Cardiac septum (tissue), 1 donor: ENCODE data around the gene CD93. TPM values are rescaled to one million over a fixed set of nuclear protein-coding genes. Genes with fewer than 3 reads are reported as not detected.

ENCODE experiments used
- DNase-seq: peaks from one replicate; pipeline ENCODE4 v3.0.0-alpha.2; 2020; ENCODE audit warnings: low spot score
- intact Hi-C: fragments of 100-400 bp; cut with DNase I; formaldehyde crosslinking; loops from one replicate; pipeline ENCODE4 v1.14.0; 2022
- total RNA-seq: library from RNA; stranded (reverse); fragmentation: NEBNext Ultra II Directional; extraction: Animal tissue kit (Norgen Biotek cat#: 25700); gene quantifications from one replicate; pipeline ENCODE4 v1.2.1, GENCODE V29; 2021
- donor health status: DM: no; HTN: no; CAD: no.

The CD93 gene
- total RNA-seq, 1 donor from 2014 or later = 40.3 TPM

DNA sequence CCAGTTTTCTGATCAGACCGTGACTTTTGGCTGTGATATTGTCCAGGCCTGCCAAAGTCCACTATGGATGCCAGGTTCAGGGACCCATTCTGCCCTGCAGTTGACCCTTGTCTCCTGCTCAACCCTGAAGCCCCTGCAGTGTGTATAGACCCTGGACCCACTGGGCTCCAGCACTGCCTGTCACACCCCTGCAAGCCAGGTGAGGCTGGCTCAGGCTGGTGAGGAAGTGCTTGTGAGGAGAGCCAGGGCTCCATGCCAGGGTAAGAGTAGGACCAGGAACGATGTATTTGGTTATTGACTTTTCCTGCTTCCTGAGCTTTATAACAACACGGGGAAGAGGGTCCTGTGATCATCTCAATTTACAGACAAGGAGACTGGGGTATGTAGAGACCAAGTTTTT is 19.1 kb upstream of the CD93 start:
- no peak for DNase-seq

DNA sequence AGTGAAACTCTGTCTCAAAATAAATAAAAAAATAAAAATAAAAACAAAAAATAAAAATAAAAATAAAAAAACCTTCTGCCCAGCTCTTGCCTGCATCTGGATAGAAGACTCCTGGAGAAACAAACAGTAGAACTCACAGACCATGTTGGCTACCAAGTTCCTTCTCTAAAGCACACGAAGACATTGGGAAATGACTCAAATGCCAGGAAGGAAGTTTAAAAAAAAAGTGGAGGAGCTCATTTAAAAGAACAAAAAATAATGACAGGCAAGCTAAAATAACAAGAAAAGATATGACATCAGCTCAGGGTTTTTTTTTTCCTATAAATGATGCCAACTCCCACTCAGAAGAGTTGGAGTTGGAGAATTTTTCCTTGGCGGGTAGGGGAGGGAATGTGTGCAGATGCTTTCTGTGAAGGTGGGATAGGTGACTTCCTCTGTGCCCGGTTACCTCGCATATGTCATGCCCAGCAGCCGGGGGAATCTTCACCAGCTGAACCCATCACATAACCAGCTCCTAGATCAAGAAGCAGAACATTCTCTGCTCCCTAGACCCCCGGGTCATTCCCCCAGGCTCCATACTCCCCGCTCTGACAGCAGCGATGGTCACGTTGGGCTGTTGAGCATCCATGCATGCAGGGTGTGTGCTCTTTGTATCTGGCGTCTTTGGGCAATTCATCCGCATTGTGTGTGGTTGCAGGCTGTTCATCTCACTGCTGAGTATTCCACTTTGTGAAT is 17.3 kb upstream of the CD93 start:
- DNase-seq = no peak
- intact Hi-C loops = no loop called here

More for the DNA sequence above, 19.1 kb upstream of the CD93 start:
- intact Hi-C loops = no loop called here

DNA sequence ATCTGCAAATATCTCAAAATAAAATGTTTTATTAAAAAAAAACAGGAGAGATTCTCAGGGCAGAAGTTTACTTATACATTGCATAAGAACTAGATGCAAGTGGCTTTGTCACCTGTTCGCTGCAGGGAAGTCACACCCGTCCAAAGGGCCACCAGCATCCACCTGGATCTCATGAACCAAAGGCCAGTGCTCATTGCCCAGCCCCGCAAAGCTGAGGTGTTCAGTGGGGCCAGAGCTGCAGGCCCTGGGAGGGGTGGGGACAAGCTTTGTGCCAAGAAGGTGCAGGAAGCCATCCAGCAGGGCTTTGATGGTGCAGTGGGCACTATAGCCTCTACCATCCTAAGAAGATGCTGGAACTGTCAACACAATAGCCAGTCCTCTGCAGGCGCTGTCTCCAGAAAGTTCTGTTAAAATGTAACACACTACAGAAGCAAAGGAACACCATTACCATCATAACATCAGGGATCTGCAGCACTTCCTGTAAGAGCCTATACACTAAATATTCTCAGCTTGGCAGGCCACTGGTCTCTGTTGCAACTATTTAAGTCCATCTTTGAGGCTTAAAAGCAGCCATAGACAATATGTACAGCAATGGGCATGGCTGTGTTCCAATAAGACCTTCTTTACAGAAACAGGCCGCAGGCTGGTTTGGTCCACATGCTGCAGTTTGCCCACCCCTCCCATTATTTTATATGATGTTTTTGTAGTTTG is 15.7 kb upstream of the CD93 start:
- intact Hi-C loops = no loop called here
- peak; percentile 61 for DNase-seq

DNA sequence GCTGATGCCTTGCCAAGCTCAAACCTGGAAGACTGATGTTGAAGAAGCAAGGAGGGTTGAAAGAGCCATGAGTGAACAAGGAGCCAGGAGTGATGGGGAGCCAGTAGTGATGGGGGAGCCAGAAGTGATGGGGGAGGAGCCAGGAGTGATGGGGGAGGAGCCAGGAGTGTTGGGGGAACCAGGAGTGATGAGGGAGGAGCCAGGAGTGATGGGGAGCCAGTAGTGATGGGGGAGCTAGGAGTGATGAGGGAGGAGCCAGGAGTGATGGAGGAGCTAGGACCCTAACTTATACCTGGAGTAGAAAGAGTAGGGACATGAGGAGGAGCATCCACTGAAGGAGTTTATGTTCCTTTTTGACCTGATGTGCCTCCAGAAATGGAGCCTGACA is 14.6 kb upstream of the CD93 start:
- intact Hi-C loops = no loop called here
- DNase-seq = peak; percentile 22

DNA sequence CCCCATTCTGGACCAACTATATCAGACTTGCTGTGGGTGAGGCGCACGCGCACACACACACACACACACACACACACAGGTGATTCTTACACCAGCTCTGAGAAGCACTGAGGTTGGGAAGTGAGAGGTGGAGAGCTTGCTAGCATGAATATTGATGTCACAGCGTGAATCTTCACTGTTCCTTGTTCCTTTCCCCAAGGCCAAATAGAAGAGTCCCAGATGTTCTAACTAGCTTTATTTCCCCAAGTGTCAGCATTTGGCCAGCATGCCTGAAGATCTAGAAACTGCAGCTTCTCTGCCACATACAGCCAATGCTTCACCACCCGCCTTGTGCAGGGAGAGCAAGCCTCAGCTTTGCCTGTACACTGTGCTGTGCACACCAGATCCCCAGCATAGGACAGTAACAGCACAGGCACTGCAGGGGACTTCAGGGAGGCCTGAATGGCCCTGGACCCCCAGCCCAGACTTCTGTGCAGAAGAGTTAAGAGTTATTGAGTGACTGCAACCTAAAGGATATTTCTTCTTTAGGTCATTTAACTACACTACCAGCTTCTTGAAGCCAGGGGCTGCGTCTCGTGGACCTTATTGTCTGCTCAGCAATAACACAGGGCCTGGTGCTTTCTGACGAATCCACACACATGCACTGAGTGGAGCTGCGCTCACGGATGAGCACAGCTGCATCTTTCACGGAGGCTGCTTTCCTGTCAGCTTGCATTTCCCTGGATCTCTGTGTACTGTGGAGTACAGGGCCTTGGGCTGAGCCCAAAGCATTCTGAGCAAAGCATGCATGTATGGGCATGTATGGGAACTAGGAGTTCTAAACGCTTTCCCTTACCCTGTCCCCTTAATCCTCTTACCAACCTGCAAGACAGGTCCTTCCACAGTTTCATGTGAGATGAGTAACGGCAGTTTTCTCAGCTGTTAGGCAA is 13.9 kb upstream of the CD93 start:
- intact Hi-C loops = no loop called here
- DNase-seq = peak; percentile 64

DNA sequence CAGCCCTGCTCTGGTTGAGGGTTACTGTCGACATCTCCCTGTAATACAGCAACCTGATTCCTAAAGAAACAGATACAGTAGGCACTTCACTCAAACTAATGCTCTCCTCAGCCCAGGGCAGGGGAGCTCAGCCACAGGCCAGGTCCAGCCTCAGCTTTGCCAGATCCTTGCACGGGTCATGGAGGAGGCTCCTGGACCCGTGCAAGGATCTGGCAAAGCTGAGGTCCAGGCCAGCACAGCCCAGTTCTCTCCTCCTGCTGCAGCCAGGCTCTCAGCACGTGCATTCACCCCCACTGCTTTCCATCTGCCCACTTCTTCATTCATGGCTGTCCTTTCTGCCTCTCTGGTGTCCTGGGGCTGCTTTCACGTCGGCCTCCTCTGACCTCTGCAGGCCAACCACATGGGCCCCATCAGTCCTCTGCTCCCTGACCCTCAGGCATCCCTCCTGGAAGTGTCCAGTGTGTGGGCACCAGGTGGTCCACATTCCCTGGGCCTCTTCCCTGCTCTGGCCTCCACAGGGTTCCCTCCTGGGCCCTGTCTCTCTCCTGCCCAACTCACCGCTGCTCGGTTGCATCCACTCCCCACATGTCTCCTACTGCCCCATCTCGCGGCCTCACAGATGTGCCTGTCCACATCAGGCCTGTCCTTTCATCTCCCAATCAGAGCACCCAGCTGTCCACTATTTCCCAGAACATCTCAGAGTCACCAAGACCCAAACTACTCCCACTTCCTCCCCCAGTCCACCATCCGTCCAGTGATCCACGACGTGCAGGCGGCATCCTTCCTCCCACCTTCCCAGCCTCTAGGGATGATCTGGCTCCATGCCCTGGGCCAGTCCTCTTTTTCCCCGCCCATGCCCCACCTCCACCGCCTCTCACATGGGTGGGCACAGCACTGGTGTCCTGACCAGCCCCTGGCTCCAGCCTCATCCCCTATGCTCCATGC is 11.8 kb upstream of the CD93 start:
- intact Hi-C loops = no loop called here
- peak; percentile 66 for DNase-seq

DNA sequence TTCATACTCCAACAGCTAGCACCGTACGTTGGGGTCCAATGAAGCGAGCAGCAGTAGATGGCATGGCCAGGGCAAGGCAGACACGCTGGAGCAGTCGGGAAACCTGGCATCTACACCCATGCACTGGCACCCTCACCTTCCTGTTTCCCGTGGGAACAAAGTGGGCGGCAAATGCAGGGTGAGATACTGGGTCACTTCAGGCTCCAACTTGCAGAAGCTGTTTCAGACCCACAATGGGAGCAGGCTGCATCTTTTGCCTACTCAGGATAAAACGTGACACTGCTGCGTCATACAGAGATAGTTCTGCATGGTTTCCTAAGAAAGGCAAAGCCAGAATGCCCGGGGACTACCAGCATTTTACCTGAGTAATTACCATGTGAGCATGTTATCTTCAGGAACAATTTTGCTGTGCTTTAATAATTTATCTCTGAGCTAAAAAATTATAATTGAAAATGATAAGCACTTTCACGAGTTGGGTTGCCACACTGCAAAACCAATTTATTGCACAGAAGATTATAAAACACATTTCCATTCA is 10.9 kb upstream of the CD93 start:
- intact Hi-C loops = no loop called here
- DNase-seq = peak; percentile 66

DNA sequence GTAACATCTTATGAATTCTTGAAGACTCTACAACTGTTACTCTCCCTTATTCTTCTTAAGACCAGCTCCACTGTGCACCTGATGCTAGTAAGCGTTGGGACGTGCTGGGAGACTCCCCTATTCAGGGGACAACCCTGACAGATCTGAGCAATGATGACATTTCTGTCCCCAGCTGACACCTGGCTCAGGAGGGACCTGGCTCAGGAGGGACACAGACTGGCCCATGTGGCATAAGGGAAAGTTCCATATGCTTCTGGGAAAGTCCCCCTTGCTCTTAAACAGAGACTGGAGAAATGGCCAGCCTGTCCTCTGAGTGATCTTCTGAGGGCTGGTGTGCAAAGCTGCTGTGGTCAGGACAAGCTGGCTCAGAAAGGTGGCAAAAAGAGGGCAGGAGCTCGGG is 10.0 kb upstream of the CD93 start:
- peak; percentile 46 for DNase-seq
- intact Hi-C loops = no loop called here

DNA sequence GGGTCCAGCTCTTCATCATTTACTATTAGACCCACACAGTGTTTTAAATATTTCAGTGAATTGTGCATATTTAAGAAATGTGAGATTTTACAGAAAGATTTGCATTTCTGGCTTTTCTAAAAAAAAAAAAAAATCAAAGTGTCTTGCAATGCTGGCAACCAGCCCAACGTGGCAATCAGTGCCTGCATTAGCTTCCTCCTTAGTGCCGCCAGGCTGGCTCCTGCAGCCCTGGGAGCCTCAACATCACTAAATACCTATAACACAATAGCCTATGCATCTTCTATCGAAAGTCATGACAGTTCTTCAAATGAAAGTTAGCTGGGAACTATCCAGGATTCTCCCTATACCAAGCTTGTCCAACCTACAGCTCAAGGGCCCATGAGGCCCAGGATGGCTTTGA is 9.4 kb upstream of the CD93 start:
- DNase-seq = peak; percentile 55
- intact Hi-C loops = no loop called here

DNA sequence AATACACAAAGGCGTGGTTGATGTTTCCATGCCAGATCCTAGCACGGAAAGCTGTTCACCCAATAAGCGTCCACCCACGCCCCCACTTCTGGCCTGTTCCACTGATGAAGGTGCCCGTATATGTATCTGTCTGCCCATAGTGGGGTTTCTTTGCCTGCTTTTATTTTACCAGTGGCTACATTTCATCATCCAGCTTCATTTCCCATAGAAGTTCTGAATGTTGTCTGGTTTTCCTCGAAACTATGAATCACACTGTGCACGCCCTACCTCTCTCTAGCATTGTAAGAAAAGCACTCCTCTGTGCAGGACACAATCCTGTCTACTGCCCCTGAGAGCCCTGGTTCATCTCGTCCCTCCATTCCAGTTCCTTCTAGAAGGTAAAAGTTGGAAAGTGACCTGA is 8.8 kb upstream of the CD93 start:
- intact Hi-C loops = no loop called here
- DNase-seq = no peak

DNA sequence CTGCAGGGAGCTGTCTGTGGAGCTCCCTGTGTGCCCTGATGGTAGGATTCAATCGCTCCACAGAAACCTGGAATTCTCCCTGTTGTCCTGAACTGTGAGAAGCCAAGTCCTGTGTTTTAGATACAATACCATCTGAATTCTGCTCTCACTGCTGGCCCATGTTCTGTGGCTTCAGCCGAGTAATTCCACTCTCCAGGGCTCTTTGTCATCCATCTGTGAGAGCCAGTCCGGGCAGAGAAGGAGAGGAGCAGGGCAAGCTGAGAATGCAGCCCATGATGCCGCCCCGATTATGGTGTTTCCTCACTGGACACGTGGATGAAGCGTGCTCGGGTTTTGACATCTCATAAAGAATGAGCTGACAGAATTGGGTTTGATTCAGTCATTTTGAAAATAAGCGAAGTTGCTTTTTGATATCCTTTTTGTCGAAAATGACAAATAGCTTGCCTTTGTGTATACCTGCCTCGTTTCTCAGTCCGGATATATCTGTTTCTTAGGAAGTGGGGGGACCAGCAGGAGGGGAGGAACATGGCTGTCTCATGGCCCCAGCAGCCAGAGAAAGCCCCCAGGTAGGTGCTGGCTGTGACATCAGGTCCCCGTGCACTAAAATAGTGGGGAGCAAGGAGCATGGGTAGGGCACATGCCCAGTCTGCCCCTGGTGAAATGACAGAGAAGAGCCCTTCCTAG is 8.2 kb upstream of the CD93 start:
- peak; percentile 63 for DNase-seq
- intact Hi-C loops = no loop called here

DNA sequence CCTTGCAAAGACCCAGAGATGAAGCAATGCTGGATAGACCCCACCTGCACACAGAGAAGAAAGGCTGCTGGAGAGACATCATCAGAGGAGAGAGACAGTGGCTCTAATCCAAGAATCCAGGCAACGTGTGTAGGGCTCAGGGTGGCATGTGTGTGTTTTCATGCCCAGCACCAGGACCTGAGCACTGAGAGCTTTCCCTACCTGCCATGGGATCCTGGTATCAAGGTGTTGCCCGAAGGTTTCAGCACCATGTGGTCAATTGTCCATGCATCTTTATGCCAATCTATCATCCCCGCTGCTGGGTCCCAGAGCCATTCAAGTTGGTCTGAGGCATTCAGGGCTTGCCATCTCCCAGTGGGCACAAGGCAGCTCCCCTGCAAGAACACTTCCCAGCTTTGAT is 7.5 kb upstream of the CD93 start:
- peak; percentile 55 for DNase-seq
- intact Hi-C loops = no loop called here

DNA sequence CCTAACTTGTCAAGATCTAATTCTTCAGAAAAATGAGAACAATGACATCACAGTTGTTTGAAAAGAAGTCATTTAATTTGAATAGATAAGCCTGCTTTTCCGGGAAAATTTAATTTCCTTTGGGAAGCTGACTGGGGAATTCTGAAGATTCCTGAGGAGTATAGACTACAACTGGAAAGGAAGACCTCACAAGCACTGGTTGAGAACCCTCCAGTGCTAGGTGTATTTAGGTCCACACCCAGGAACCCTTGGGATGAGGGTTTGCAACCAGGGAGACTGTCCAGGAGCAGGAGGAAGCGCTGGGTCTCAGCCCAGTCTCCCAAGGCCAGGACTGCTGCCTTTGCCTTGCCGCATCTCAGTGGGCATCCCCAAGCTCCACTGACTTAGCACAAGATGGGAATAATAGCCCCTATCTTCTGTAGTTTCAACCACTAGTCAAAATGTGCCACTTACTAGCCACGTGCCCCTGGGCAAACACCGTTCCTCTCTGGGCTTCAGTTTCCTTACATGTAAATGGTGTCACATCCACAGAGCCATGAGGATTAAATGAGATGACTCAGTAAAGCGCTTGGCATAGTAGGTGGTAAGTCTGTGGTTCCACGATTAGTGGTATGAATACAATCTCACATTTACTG is 6.9 kb upstream of the CD93 start:
- intact Hi-C loops = no loop called here
- no peak for DNase-seq

DNA sequence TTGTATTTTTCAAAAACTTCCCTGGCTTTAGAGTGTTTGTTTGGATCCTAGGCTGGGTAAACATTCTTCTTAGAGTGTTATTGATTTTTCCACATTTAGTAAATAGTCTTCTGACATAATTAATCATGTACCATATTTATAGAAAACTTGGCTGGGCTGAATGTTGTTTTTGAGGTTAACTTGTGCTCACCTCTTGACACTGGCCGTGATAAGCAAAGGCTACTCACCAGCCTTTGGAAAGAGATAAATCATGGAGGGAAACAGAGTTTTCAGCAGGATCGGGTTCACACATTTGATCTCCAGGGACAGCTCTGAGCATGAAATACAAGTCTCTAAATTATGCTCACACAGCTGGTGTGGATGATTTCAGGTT is 6.2 kb upstream of the CD93 start:
- DNase-seq = no peak
- intact Hi-C loops = no loop called here

DNA sequence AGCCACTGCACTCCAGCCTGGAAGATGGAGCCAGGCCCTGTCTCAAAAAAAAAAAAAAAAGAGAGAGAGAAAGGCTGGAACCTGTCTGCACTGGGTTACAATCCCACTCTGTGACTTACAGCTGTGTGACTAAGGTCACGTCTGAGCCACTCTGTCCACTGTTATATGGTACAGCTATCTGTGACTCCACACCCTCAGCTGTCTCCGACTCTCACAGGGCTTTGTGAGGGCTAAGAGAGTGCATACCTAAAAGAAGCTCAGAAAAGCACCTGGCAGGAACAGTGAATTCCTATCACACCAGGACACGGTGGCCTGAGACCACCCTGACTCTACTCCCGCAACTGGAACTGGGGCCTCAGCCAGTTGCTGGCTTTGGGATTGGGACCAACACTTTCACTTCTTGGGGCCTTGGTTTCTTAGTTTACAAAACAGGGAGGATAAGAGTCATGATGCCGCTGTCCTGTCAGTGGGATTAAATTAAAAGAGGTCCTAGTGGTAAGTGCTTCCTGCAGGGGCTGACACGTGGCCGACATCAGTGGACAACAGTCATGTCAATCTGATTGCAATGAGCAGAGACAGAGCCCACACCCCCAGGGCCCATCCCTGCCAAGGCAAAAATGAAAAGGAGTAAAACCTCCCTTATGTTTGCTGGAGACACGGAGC is 5.7 kb upstream of the CD93 start:
- DNase-seq = no peak
- intact Hi-C loops = no loop called here

DNA sequence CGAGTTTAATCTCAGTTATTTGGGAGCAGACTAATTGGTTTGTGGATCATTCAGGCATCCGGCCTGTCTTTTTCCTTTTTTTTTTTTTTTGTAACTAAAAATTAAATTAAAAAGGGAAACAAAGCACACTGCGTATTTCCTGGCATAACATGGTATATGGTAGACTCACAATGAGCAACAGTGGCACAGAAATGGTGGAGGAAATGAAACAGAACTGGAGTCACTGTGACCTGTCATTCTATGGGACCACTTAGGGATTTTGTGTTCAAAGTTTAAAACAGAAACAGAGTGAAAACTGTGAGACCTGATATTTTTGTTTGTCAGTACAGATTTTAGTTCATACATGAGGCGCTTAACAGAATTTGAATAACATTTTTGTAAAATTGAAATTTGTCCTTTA is 4.8 kb upstream of the CD93 start:
- no peak for DNase-seq
- intact Hi-C loops = no loop called here

DNA sequence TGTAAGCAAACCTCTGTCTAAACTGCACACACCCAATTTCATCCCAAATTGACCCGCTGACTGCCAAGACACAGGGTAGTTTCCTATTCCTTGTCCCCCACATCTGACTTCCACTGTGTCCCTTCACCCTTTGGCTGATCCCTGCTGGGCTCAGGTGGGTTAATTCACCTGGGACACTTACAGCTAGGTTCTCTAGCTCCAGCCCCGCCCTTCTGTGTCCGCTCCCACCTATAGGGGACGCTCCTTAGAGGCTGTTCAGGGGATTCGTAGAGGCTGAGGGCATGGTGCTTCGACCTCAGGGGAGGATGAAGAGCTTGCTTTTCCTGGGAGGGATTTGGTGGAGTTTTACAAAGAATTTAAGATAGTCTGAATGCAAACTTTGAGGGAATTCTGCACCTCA is 4.0 kb upstream of the CD93 start:
- intact Hi-C loops = no loop called here
- no peak for DNase-seq

DNA sequence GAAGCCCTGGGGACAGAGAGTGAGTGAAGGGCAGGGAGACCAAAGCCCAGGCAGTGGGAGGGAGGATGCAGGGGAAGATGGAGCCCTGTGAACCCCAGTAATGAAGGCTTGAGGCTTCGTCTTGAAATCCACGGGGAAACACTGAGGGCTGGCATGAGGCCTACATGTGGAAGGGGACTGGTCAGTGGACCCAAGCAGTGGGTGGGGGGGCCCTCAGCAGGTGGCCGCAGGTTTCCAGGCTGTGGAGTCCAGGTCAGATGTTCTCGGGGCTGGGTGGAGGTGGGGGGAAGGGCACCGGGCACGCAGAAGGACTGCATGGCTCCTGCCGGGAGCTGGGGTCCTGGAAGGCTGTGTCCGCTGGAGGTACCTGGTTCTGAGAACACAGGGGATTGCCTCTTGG is 2.7 kb upstream of the CD93 start:
- intact Hi-C loops = loop anchor here (5.0 kb wide), 1 partner anchor 43 kb away; no protein-coding TSS in a partner anchor
- no peak for DNase-seq
